Progenitor cell of endocrine pancreas (in vitro differentiated cells): ENCODE results near the gene CEP152. TPM values are rescaled to one million over a fixed set of nuclear protein-coding genes. Genes with fewer than 3 reads are reported as not detected.

Experiments used
- DNase-seq: peaks from one replicate; pipeline ENCODE4 v3.0.0; 2021; ENCODE audit warnings: low spot score; ENCODE audit not compliant: unreplicated experiment
- H3K27ac Mint-ChIP-seq: 2 replicates; pipeline ENCODE4 v1.8.0; 2021; ENCODE audit warnings: mild to moderate bottlenecking, moderate library complexity, mixed read lengths
- H3K27me3 Mint-ChIP-seq: 2 replicates; pipeline ENCODE4 v1.8.0; 2021; ENCODE audit warnings: mixed read lengths
- H3K36me3 Mint-ChIP-seq: 2 replicates; pipeline ENCODE4 v1.8.0; 2022; ENCODE audit warnings: mixed read lengths; ENCODE audit not compliant: insufficient read depth
- H3K4me1 Mint-ChIP-seq: 2 replicates; pipeline ENCODE4 v1.8.0; 2021; ENCODE audit warnings: low read depth, mixed read lengths
- H3K4me3 Mint-ChIP-seq: 2 replicates; pipeline ENCODE4 v1.8.0; 2021; ENCODE audit warnings: low read depth, mild to moderate bottlenecking, moderate library complexity, mixed read lengths
- H3K9me3 Mint-ChIP-seq: 2 replicates; pipeline ENCODE4 v1.8.0; 2021; ENCODE audit warnings: low read depth, mixed read lengths
- CTCF ChIP-seq: fragments of 200-600 bp; sonication (generic); IDR thresholded peaks from one replicate; pipeline ENCODE4 v1.5.0; 2021; ENCODE audit warnings: antibody characterized with exemption, mild to moderate bottlenecking; ENCODE audit not compliant: unreplicated experiment
- total RNA-seq: library from RNA; stranded (reverse); gene quantifications from 2 replicates; pipeline ENCODE4 v1.2.1, GENCODE V29; 2021

CEP152 gene
- total RNA-seq, 1 donor from 2014 or later, result 9.5 TPM

- no peaks in the 10 kb centered on the region for H3K4me1 Mint-ChIP-seq
- peaks cover 3% of the 10 kb centered on the region for H3K27me3 Mint-ChIP-seq
- H3K36me3 Mint-ChIP-seq, result peaks cover 4% of the 10 kb centered on the region
- H3K4me3 Mint-ChIP-seq, result no peak overlapping the region
- H3K9me3 Mint-ChIP-seq, result peaks cover 16% of the 10 kb centered on the region
- no peak overlapping the region for H3K27ac Mint-ChIP-seq
- TF ChIP-seq CTCF, result no peak
- DNase-seq, result no peak
Measured at GRCh38 chr15:48688493-48688892, 122.4 kb downstream of the CEP152 start.

Other genes with a start within 250 kb of the CEP152 start
- 3.3 and 3.9 TPM in 2 replicates for gene FBN1, start 165.4 kb downstream of the CEP152 start, total RNA-seq
- gene EID1, start 67.1 kb upstream of the CEP152 start, total RNA-seq, result 133 and 143 TPM in 2 replicates
- 0.36 and 0.47 TPM in 2 replicates for gene SHC4, start 152.8 kb upstream of the CEP152 start, total RNA-seq
- gene SECISBP2L, start 235.4 kb upstream of the CEP152 start, total RNA-seq, result 54.3 and 55.0 TPM in 2 replicates